Left kidney (tissue), 2 donors: ENCODE measurements around the gene MDH2. TPM values are rescaled to one million over a fixed set of nuclear protein-coding genes. Genes with fewer than 3 reads are reported as not detected.
"Not testable (repeated sequence)": the region's sequence is repeated elsewhere in the genome, so short reads cannot be mapped to it uniquely, and the experiment has no call there.

Experiments used
- DNase-seq: peaks from one replicate; pipeline ENCODE4 v3.0.0-alpha.2; 2013
- polyA plus RNA-seq: library from polyadenylated mRNA; unstranded; fragments of 120-200 nt; gene quantifications from one replicate; pipeline ENCODE4 v1.2.1, GENCODE V29; 2013; ENCODE audit not compliant: insufficient read length

Gene MDH2
- polyA plus RNA-seq, 1 donor = 213 TPM

GRCh38 chr7:76066716-76067503 is 19.0 kb downstream of the MDH2 start:
- no peak for DNase-seq

- DNase-seq = peak; percentile 30
These were observed 21.3 kb downstream of the MDH2 start for GRCh38 chr7:76069238-76069638.

- DNase-seq = no peak
These were observed 23.7 kb downstream of the MDH2 start for GRCh38 chr7:76071316-76072242.

- no peak for DNase-seq
These were observed 24.6 kb downstream of the MDH2 start for GRCh38 chr7:76072243-76073148.

- no peak for DNase-seq
These were observed 25.6 kb downstream of the MDH2 start for GRCh38 chr7:76073335-76073990.

- no peak for DNase-seq
These were observed 26.5 kb downstream of the MDH2 start for GRCh38 chr7:76074306-76074971.

- no peak for DNase-seq
These were observed 27.1 kb downstream of the MDH2 start for GRCh38 chr7:76074972-76075370.

GRCh38 chr7:76076995-76077394 is 29.1 kb downstream of the MDH2 start:
- no peak for DNase-seq

- no peak for DNase-seq
These were observed 29.5 kb downstream of the MDH2 start for GRCh38 chr7:76077435-76077834.

GRCh38 chr7:76080204-76080603 is 32.3 kb downstream of the MDH2 start:
- DNase-seq = no peak

- not testable (repeated sequence) for DNase-seq
These were observed 36.2 kb downstream of the MDH2 start for GRCh38 chr7:76084115-76084514.

- DNase-seq = no peak
These were observed 38.2 kb downstream of the MDH2 start for GRCh38 chr7:76086070-76086469.

GRCh38 chr7:76087362-76087791 is 39.5 kb downstream of the MDH2 start:
- DNase-seq = not testable (repeated sequence)

GRCh38 chr7:76089865-76090475 is 42.1 kb downstream of the MDH2 start:
- no peak for DNase-seq

- no peak for DNase-seq
These were observed 43.6 kb downstream of the MDH2 start for GRCh38 chr7:76091506-76091905.

GRCh38 chr7:76093531-76093930 is 45.6 kb downstream of the MDH2 start:
- DNase-seq = not testable (repeated sequence)

- not testable (repeated sequence) for DNase-seq
These were observed 46.4 kb downstream of the MDH2 start for GRCh38 chr7:76094326-76094725.

GRCh38 chr7:76095908-76096307 is 48.0 kb downstream of the MDH2 start:
- no peak for DNase-seq

GRCh38 chr7:76101693-76102437 is 54.0 kb downstream of the MDH2 start:
- not testable (repeated sequence) for DNase-seq

- not testable (repeated sequence) for DNase-seq
These were observed 55.9 kb downstream of the MDH2 start for GRCh38 chr7:76103788-76104187.
